ENCODE results near the gene ZBTB43.
"Not testable (repeated sequence)": the region's sequence is repeated elsewhere in the genome, so short reads cannot be mapped to it uniquely, and the experiment has no call there.

The ZBTB43 gene

DNA sequence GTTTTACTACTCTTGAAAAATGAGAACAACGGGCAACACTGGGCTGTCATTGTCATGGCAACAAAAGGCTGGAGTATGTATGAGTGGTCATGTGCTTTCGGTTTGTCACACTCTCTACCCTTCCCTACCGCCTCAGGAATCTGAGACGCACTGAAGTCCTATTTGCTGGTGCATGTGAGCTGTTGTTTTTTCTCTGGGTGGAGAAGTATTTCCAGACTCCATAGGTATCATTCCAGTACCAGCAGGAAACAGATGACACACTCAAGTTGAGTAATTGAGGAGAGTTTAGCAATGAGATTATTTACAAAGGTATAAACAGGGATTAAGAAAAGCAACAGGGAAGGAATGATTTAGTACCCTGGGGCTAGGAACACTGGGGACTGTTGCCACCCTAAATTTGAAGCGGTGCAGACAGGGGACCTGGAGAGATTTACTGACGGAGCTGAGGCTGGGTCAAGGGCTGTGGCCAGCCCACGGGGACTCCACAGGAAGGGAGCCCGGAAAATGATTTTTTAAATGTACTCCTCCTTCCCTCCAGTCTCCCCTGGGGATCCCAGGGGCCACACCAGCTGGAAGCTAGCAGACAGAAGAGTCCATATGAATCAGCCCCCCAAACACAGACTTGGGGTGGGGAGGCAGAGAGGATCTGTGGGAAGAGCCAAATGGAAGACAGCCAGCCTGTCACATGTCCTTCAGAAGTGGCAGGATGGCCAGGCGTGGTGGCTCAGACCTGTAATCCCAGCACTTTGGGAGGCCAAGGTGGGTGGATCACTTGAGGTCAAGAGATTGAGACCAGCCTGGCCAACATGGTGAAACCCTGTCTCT lies 13.2 kb upstream of the ZBTB43 start:
- no peak for DNase-seq

DNA sequence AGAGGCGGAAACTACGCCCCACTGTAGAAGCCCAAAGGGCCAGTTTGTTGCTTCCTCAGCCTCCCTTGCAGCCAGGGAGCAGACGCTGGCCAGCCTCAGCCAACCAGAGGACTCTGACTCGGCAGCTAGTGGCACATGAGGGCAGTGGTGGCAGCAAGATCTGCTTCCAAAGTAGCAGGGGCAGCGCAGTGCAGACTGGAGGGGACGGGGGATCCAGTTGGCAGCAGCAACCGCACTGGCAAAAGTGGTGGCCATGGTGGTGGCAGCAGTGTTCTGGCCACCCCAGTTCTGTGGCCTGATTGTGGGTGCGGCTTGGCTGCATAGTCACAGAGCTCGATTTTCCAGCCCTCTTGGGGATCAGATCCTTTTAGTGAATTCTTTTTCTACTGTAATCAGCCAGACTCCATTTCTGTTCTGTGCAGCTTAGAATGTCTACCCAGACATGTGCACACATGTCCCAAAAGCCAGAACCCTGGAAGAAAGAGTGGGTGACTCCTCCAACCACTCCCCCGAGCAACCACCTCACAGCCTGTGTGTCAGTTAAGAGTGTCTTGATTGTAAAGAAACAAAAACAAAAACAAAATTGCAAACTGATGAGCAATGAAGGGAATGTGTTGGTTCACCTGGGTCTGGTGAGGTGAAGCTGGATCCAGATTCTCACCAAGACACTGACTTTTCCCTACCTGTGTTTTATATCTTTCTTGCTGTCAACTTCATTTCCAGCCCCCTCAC lies 11.0 kb upstream of the ZBTB43 start:
- DNase-seq, result no peak

DNA sequence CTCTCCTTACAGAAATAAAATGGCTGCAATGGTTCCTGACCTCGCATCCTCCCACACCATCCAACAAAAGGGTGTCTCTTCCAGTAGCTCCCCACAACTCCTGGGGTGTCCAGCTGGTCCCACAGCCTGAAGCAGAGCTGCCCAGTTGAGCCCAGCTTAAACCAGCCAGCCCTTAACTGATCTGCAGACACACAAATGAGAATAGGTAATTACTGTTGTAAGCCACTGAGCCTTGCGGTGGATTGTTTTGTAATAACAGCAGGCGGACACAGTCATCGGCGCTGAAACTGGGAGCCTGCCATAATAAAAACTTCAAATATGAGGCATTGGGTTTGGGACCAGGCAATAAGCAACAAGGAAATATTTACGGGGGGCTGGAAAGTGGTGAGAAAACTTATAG lies 10.4 kb upstream of the ZBTB43 start:
- DNase-seq, result no peak

DNA sequence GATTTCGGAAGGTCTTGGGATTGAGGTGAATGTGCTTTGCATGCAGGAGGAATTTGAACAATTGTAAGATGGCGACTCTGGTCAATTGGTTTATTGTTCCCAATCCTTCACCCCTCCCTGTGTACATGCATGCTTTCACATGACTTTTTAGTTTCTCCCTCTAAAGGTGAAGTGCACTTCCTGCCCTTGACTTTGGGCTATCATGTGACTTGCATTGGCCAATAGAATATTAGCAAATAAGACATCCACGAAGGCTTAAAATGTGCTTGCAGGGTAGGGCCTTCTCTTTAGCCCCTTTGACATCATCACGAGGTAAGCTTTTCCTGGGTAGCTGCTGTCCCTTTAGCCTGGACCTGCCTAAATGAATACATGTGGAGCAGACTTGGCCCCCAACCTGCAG lies 8.1 kb upstream of the ZBTB43 start:
- DNase-seq, result no peak

DNA sequence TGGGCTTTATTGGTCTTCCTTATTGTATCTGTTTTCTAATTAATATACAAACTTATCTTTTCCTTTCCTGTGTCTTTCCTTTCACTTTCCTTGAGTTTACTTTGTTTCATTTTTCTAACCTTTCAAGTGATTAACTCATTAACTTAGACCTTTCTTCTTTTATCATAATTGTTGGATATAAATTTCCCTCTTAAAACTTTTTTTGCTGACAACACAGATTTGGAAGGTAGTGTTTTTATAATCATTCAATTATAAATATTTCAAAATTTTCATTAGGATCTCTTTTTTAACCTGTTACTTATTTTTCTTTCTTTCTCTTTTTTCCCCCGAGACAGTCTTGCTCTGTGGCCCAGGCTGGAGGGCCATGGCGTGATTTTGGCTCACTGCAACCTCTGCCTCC lies 6.9 kb upstream of the ZBTB43 start:
- DNase-seq, result no peak

DNA sequence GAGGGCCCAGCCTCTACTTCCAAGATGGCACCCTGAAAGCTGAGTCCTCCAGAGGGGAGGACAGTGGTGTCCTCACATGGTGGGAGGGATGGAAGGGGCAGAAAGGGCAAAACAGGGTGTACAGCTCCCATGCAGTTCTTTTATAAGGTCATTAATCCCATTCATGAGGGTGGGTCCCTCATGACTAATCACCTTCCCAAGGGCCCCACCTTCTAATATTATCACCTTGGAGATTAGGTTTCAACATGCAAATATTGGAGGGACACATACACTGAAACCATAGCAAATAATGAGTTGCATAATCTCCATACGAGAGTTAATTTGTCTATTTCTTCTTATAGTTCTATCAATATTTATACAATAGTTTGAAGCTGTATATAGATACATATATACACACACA lies 5.8 kb upstream of the ZBTB43 start:
- no peak for DNase-seq

DNA sequence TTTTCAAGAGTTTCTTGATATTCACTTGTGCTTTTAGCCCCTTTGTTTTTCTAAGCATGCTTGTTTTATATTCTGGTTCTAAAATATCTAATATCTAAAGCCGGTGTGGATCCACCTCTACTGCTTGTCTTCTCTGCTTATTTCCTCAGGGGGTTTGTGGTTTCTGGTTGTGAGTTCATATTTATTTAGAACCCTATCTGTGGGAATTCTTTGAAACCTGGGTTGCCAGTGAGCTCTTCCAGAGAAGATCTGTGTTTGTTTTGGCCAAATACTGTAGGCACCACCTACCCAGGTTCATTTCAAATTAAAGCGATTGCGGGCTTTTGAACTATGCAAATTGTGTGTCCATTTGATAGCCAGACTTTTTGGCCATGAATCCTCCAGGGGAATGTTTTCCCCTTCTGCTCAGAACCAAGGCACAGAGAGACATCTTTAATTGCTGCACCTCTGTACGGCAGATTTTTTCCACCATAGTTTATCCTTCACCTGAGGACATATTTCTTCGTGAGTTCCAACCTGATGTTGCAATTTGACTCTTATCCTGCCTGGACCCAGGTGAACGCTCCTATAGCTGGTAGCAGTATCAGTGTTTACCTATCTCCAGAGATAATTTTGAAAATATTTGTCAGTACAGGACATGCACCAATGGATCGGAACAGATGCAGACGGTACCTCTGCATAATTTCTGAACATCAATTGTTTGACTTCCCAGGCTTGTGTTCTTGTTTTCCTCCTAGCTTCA lies 2.4 kb upstream of the ZBTB43 start:
- no peak for DNase-seq

DNA sequence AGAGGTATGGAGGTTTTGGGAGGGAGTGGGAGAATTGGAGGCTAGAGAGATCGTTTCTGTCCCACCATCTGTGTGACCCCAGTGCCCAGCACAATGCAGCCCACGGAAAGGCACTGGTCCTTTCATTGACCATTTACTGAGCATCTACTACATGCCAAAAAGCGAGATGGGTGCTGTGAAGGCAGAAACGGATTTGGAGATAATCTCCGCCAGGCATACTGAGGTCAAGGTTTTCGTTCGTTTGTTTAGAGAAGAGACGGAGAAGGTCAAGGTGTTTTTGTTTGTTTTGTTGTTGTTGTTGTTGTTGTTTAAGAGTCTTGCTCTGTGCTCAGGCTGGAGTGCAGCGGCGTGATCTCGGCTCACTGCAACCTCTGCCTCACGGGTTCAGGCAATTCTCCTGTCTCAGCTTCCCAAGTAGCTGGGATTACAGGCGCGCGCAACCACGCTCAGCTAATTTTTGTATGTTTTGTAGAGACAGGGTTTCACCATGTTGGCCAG lies 593 bp upstream of the ZBTB43 start:
- DNase-seq, result no peak

DNA sequence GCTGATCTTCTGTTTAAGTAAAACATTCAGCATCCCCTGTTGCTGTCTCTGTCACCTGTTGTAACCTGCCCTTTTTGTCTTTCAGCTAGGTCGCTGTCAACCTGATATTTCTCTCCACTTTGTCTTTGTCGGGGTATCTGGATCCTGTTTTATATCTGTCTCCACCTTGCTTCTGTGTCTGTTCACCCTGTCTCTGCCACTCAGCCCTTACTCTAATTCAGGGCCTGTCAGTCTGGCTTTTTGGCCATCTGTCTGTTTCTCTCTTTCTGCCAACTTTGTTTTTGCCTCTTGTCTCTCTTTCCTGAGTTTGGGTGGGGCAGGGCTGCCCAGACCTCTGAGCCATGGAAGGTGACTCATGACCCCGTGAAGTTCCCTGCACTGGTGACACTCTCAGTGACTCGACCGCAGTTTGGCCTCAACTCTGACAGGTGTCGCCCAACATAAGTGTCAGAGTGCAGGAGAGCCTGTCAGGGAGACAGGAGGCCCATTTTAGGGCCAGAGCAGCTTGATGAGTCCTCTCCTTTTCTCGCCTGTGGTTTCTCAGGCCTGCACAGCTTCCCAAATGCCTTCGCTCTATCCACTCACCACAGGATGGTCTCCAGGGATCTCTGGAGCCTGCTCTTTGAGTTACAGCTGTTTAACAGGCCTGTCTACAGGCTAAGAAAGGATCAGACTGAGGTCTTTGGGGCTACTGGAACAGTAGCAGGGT lies 868 bp downstream of the ZBTB43 start:
- peak; percentile 80 for DNase-seq

DNA sequence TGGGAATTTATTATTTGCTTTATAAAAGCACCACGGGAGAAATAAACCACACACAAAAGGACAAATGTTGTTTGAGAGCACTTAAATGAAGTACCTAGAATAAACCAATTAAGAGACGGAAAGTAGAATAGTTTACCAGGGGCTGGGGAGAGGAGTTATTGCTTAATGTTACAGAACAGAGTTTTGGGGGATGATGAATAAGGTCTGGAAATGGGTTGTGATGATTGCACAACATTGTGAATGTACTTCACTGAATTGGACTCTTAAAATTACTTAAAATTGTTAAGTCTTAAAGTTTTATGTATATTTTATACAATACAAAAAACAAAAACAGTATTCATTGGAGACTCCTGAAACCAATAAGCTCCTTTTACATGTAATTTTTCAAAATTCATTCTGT lies 1.5 kb downstream of the ZBTB43 start:
- DNase-seq, result no peak

DNA sequence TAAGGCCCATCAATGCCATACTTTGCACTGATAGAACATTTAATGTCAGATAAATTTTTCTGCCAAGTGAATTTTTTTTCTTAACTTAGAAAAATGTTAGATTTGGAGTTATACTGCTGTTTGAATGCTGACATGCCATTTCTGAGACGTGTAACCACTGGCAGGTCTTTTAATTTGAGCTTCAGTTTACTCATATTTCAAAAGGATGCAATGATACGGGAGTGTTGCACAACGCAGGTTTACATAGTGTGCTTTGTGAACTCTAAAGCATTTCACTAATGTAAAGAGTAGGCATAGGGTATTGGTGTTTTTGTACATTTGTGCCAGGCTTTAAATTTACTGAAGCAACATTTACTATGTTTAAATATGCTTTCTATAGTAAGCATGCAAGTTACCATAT lies 4.2 kb downstream of the ZBTB43 start:
- no peak for DNase-seq

DNA sequence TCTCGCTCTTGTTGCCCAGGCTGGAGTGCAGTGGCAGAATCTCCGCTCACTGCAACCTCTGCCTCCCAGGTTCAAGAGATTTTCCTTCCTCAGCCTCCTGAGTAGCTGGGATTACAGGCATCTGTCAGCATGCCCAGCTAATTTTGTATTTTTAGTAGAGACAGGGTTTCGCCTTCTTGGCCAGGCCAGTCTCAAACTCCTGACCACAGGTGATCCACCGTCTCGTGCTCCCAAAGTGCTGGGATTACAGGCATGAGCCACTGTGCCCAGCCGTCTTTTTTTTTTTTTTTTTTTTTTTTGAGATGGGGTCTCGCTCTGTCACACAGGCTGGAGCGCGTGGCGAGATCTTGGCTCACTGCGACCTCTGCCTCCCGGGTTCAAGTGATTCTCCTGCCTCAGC lies 5.4 kb downstream of the ZBTB43 start:
- not testable (repeated sequence) for DNase-seq

DNA sequence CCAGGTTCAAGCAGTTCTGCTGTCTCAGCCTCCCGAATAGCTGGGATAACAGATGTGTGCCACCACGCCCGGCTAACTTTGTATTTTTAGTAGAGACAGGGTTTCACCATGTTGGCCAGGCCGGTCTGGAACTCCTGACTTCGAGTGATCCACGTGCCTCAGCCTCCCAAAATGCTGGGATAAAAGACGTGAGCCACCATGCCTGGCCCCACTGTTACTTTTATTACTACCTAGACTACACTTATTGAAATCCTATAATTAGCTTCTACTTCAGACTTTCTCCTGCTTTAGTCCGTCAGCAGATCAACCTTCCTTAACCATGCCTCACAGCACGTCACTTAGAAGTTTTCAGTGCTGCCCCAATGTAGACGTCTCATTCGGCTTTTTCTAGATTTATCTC lies 8.2 kb downstream of the ZBTB43 start:
- DNase-seq, result no peak

DNA sequence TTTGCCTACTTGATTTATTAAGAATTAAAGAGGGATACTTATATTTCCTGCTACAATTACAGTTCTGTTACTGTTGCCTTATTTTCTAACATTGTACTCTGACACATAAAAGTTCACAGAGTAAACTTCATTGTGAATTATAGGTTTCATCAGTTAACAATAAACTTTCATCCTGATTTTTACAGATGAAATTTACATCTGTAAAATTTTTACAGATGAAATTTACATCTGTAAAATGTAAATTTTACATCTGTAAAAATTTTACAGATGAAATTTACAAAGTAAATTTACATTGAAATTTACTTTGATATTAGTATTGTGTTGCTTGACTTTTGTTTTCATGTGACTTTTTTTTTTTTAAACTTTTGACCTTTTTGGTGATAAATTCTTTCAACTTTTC lies 9.3 kb downstream of the ZBTB43 start:
- no peak for DNase-seq

DNA sequence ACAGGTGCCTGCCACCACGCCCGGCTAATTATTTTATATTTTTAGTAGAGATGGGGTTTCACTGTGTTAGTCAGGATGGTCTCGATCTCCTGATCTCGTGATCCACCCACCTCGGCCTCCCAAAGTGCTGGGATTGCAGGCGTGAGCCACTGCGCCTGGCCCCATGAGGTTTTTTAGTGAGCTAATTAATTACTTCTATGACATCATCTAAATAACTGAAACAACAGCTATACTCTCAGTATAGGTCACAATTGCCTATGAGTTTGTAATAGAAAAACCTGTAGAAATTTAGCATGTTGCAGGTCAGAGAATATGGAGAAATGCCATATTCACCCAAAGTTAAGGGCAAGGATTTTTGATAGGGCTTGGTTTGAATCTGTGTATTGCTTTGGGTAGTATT lies 12.8 kb downstream of the ZBTB43 start:
- not testable (repeated sequence) for DNase-seq

DNA sequence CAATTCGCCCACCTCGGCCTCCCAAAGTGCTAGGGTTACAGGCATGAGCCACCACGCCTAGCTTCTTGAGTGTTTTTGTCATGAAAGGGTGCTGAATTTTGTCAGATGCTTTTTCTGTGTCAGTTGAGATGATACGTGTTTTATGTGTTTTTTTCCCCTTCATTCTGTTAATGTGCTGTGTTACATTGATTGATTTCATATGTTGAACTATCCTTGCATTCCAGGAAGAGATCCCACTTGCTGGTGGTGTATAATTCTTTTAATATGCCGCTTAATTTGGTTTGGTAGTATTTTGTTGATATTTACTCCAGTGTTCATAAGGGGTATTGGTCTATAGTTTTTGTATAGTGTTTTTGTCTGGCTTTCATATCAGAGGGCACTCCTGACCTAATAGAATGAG lies 13.6 kb downstream of the ZBTB43 start:
- DNase-seq, result no peak

DNA sequence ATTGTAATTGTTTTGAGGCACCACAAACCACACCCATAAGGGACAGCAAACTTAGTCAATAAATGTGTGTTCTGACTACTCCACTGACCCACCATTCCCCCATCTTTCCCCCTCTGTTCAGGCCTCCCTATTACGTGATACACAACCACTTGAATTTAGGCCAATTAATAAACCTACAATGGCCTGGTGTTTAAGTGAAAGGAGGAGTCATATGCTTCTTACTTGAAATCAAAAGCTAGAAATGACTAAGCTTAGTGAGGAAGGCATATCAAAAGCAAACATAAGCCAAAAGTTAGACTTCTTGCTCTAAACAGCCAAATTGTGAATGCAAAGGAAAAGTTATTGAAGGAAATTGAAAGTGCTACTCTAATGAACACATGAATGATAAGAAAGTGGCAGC lies 14.6 kb downstream of the ZBTB43 start:
- no peak for DNase-seq

DNA sequence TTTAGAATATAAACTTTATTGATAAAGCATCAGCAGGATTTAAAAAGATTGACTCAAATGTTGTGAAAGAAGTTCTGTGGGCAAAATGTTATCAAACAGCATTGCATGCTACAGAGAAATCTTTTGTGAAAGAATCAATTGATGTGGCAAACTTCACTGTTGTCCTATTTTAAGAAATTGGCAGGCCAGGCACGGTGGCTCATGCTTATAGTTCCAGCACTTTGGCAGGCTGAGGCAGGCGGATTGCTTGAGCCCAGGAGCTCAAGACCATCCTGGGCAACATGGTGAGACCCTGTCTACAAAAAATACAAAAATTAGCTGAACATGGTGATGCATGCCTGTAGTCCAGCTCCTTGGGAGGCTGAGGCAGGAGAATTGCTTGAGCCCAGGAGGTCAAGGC lies 17.4 kb downstream of the ZBTB43 start:
- no peak for DNase-seq

DNA sequence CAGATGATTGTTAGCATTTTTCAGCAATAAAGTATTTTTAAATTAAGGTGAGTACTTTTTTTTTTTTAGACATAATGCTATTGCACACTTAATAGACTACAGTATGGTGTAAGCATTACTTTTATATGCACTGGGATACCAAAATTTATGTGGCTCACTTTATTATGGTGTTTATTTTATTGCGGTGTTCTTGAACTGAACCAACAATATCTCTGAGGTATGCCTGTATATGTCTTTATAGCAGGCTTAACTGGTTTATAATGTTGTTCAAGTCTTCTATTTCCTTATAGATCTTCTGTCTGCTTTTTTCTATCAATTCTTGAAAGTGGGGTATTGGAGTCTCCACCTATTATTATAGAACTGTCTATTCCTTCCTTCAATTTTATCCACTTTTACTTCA lies 18.0 kb downstream of the ZBTB43 start:
- DNase-seq, result no peak

DNA sequence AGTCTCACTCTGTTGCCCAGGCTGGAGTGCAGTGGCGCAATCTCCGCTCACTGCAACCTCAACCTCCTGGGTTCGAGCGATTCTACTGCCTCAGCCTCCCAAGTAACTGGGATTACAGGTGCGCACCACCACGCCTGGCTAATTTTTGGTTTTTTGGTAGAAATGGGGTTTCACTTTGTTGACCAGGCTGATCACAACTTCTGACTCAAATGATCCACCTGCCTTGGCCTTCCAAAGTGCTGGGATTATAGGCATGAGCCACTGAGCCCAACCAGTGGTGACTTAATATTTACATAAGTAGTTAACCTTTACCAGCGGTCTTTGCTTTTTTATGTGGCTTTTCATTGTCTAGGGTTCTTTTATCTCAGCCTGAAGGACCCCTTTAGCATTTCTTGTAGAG lies 19.2 kb downstream of the ZBTB43 start:
- DNase-seq, result not testable (repeated sequence)

DNA sequence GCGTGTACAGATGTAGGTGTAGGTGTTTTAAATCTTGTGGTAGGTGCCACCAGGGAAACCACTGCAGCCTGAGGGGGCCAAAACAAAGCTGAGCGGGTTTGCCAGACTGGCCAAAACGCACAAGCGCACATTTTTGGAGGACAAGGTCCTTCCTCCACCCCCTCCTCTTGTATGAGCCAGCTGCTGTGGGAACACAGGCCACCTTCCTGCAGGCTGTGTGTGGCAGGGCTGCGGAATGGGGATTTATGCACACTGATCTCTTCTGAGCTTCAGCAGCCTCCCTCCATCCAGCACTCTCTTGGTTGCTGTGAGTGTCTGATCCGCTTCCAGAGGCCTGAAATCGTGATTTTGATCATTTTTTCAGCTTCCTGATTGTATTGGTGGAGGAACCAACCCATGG lies 22.4 kb downstream of the ZBTB43 start:
- DNase-seq, result no peak

DNA sequence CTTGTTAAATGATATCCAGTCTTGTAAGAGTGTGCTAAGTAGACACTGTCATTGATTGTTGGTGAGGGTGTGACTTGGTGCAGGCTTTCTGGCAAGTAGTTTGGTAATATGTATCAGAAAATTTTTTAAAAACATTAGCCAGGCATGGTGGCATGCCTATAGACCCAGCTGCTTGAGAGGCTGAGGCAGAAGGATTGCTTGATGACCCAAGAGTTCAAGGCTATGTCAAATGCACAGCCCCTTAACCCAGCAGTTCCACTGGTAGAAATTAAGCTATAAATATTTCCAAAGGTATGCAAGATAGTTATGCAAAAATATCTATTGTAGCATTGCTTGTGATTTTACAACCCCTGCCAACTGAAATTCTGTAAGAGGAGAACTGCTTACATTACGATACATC lies 24.2 kb downstream of the ZBTB43 start:
- no peak for DNase-seq

DNA sequence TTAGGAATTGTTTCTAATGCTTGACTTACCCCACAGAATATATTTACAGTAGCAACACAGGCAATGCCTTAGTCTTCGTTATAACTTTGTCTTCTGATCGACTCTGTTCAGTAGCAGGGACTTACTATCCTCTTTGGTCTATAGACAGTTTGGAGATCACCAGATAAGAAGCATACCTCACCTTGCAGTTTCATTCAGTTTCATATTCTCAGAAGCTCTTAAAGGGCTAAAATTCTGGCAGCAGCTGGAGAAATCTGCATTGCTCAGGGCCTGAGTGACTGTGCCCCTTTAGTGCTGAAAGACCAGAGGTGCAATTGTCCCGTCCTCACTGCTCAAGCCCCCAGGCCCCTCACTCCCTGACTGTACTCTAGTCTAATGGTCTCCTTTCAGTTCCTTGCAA lies 26.0 kb downstream of the ZBTB43 start:
- DNase-seq, result no peak
